ACC112 (cell line): ENCODE measurements around the gene TRIM66.
A peak's percentile ranks its signal among the peaks of the same experiment; 100 is the strongest.

Source experiments
- H2AFZ ChIP-seq: fragments of 200-600 bp; sonication (generic); one replicate; pipeline ENCODE4 v1.6.0; 2017; ENCODE audit warnings: antibody characterized with exemption, low read length; ENCODE audit not compliant: unreplicated experiment
- H3K27ac ChIP-seq: fragments of 200-600 bp; sonication (generic); 2 replicates; pipeline ENCODE4 v1.5.1; 2014; ENCODE audit warnings: low read depth, mild to moderate bottlenecking, antibody characterized with exemption, low read length, moderate library complexity
- H3K27me3 ChIP-seq: fragments of 200-600 bp; sonication (generic); 2 replicates; pipeline ENCODE4 v1.6.1; 2014; ENCODE audit warnings: mild to moderate bottlenecking, antibody characterized with exemption, low read length, moderate library complexity, mixed read lengths; ENCODE audit not compliant: insufficient read depth
- H3K36me3 ChIP-seq: fragments of 200-600 bp; sonication (generic); 2 replicates; pipeline ENCODE4 v1.6.1; 2016; ENCODE audit warnings: mild to moderate bottlenecking, antibody characterized with exemption, low read length, moderate library complexity, mixed read lengths; ENCODE audit not compliant: insufficient read depth
- H3K4me1 ChIP-seq: fragments of 200-600 bp; sonication (generic); one replicate; pipeline ENCODE4 v1.6.1; 2016; ENCODE audit warnings: low read length, mixed read lengths; ENCODE audit not compliant: insufficient read depth, unreplicated experiment, control insufficient read depth
- H3K4me3 ChIP-seq: fragments of 200-600 bp; sonication (generic); 2 replicates; pipeline ENCODE4 v1.5.1; 2014; ENCODE audit warnings: mild to moderate bottlenecking, low read depth, low read length
- H3K79me2 ChIP-seq: fragments of 200-600 bp; sonication (generic); one replicate; pipeline ENCODE4 v1.6.0; 2016; ENCODE audit warnings: low read length; ENCODE audit not compliant: control insufficient read depth, unreplicated experiment, insufficient read depth

Gene TRIM66

GRCh38 chr11:8701891-8702597 is 19.6 kb upstream of the TRIM66 start:
- no peaks in the 10 kb centered on the region for H3K27me3 ChIP-seq
- no peak overlapping the region for H2AFZ ChIP-seq
- no peak overlapping the region for H3K27ac ChIP-seq
- H3K4me1 ChIP-seq, result peaks cover 18% of the 10 kb centered on the region
- peaks cover 9% of the 10 kb centered on the region for H3K79me2 ChIP-seq
- no peak overlapping the region for H3K4me3 ChIP-seq
- peaks cover 12% of the 10 kb centered on the region for H3K36me3 ChIP-seq

- Histone ChIP-seq H3K27ac (peak overlapping the region; percentile 23; the same call in 1 of the 2 replicates), H3K27me3 (no peaks in the 10 kb centered on the region), H2AFZ (no peak overlapping the region), H3K36me3 (peaks cover 24% of the 10 kb centered on the region), H3K79me2 (peaks cover 9% of the 10 kb centered on the region), H3K4me1 (peaks cover 18% of the 10 kb centered on the region), H3K4me3 (no peak overlapping the region)
Measured at GRCh38 chr11:8699903-8700302, 17.4 kb upstream of the TRIM66 start.

- no peak overlapping the region for H3K4me3 ChIP-seq
Measured at GRCh38 chr11:8698917-8699441, 16.5 kb upstream of the TRIM66 start.

GRCh38 chr11:8698379-8698851 is 15.9 kb upstream of the TRIM66 start:
- Histone ChIP-seq H3K27ac (no peak overlapping the region), H3K4me1 (peaks cover 28% of the 10 kb centered on the region), H3K79me2 (peaks cover 9% of the 10 kb centered on the region), H2AFZ (no peak overlapping the region), H3K36me3 (peaks cover 26% of the 10 kb centered on the region), H3K27me3 (no peaks in the 10 kb centered on the region), H3K4me3 (no peak overlapping the region)

More at GRCh38 chr11:8698917-8699441, 16.5 kb upstream of the TRIM66 start:
- Histone ChIP-seq H3K27ac (no peak overlapping the region), H2AFZ (no peak overlapping the region), H3K4me1 (peaks cover 23% of the 10 kb centered on the region), H3K36me3 (peaks cover 24% of the 10 kb centered on the region), H3K79me2 (peaks cover 9% of the 10 kb centered on the region), H3K27me3 (no peaks in the 10 kb centered on the region)

- H3K36me3 ChIP-seq, result peaks cover 34% of the 10 kb centered on the region
- no peak overlapping the region for H3K4me3 ChIP-seq
- no peak overlapping the region for H3K27ac ChIP-seq
- peaks cover 12% of the 10 kb centered on the region for H3K79me2 ChIP-seq
- peaks cover 39% of the 10 kb centered on the region for H3K4me1 ChIP-seq
- H3K27me3 ChIP-seq, result no peaks in the 10 kb centered on the region
- no peak overlapping the region for H2AFZ ChIP-seq
Measured at GRCh38 chr11:8697054-8697453, 14.6 kb upstream of the TRIM66 start.

GRCh38 chr11:8694137-8694536 is 11.7 kb upstream of the TRIM66 start:
- Histone ChIP-seq H3K36me3 (peaks cover 34% of the 10 kb centered on the region), H3K27me3 (no peaks in the 10 kb centered on the region), H3K4me3 (no peak overlapping the region), H2AFZ (no peak overlapping the region), H3K27ac (peak overlapping the region; percentile 87), H3K4me1 (peaks cover 35% of the 10 kb centered on the region), H3K79me2 (peaks cover 20% of the 10 kb centered on the region)

GRCh38 chr11:8693555-8693954 is 11.1 kb upstream of the TRIM66 start:
- Histone ChIP-seq H3K36me3 (peaks cover 31% of the 10 kb centered on the region), H3K79me2 (peaks cover 14% of the 10 kb centered on the region), H3K4me1 (peaks cover 31% of the 10 kb centered on the region), H3K27ac (peak overlapping the region; percentile 87), H2AFZ (no peak overlapping the region), H3K27me3 (no peaks in the 10 kb centered on the region), H3K4me3 (peak overlapping the region; percentile 39; the same call in 1 of the 2 replicates)

- Histone ChIP-seq H3K4me3 (peak overlapping the region; percentile 39; the same call in 1 of the 2 replicates), H3K27ac (peak overlapping the region; percentile 87), H2AFZ (no peak overlapping the region), H3K36me3 (peaks cover 28% of the 10 kb centered on the region), H3K4me1 (peaks cover 32% of the 10 kb centered on the region), H3K27me3 (no peaks in the 10 kb centered on the region), H3K79me2 (peaks cover 14% of the 10 kb centered on the region)
Measured at GRCh38 chr11:8693010-8693551, 10.6 kb upstream of the TRIM66 start.

- Histone ChIP-seq H3K27ac (peak overlapping the region; percentile 87), H3K4me3 (no peak overlapping the region), H3K36me3 (peaks cover 28% of the 10 kb centered on the region), H3K79me2 (peaks cover 14% of the 10 kb centered on the region), H3K4me1 (peaks cover 36% of the 10 kb centered on the region), H2AFZ (no peak overlapping the region), H3K27me3 (no peaks in the 10 kb centered on the region)
Measured at GRCh38 chr11:8692417-8692816, 10.0 kb upstream of the TRIM66 start.

- no peak overlapping the region for H3K27ac ChIP-seq
- H3K4me3 ChIP-seq, result no peak overlapping the region
- no peak overlapping the region for H2AFZ ChIP-seq
- no peaks in the 10 kb centered on the region for H3K27me3 ChIP-seq
- H3K79me2 ChIP-seq, result peaks cover 14% of the 10 kb centered on the region
- peaks cover 29% of the 10 kb centered on the region; the same call in 1 of the 2 replicates for H3K36me3 ChIP-seq
- peaks cover 42% of the 10 kb centered on the region for H3K4me1 ChIP-seq
Measured at GRCh38 chr11:8691601-8692000, 9.1 kb upstream of the TRIM66 start.
